ENCODE results near the gene CBFB. TPM values are rescaled to one million over a fixed set of nuclear protein-coding genes. Genes with fewer than 3 reads are reported as not detected.
"Not testable (repeated sequence)": the region's sequence is repeated elsewhere in the genome, so short reads cannot be mapped to it uniquely, and the experiment has no call there.

The CBFB gene
- total RNA-seq, 1 experiment from 2014 or later, result 111 TPM

DNA sequence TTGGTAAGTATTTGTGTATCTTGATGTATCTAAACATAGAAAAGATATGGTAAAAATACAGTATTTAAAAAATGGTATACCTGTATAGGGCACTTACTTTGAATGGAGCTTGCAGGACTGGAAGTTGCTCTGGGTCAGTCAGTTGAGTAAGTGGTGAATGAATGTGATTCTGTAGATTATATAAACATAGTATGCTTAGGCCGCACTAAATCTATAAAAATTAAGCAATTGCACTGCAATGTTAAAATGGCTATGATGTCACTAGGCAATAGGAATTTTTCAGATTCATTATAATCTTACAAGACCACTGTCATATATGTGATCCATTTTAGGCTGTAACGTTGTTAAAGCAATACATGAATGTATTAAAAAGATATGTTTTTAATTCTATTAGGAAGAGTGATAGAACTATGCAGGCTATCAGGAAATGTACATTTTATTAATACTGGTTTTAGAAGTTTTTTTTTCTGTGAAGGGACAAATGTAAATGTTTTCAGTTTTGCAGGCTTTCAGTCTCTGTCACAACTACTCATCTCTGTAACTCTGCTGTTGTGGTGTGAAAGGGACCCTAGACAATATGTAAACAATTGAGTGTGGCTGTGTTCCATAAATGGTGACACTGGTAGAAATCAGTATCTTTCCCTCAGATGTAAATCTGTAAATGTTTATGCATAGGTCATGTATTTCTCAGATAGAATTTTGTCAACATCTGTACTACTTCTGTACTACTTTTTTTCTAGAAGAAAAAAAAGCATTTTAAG lies 10.5 kb downstream of the CBFB start:
- DNase-seq (ENCODE audit: extremely low read depth, low read depth), result no peak

DNA sequence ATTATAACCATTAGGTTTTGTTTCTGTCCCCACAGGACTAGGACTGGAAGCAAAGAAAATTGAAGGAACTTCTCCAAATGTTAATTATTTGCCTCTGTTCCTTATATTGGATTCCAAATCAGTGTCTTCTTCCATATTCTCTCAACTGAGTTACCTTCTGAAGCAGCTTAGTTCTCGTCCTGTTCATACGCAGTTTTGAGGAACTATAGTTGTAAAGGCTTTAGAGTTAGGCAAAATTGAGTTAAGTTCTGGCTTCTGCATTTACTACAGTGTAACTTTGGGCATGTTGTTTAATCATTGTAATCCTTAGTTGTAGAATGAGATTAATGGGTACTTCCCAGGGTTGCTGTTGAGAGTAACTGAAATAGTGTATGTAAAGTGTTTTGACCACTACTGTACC lies 11.2 kb downstream of the CBFB start:
- DNase-seq (ENCODE audit: extremely low read depth, low read depth), result no peak

DNA sequence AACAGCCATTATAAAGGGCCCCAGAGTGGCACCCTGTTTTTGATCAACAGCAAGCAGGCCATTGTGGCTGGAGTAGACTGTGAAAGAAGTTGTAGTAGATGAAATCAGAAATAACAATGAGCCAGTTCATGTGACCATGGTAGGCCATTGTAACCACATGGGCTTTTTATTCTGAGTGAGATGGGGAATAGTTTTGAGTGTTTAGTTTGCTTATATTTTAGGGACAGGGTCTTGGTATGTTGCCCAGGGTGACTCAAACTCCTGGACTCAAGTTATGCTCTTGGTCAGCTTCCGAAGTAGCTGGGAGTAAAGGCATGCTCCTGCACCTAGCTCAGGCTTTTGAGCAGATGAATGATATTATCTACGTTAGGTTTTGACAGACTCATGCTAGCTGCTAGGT lies 12.0 kb downstream of the CBFB start:
- no peak for DNase-seq (ENCODE audit: extremely low read depth, low read depth)

DNA sequence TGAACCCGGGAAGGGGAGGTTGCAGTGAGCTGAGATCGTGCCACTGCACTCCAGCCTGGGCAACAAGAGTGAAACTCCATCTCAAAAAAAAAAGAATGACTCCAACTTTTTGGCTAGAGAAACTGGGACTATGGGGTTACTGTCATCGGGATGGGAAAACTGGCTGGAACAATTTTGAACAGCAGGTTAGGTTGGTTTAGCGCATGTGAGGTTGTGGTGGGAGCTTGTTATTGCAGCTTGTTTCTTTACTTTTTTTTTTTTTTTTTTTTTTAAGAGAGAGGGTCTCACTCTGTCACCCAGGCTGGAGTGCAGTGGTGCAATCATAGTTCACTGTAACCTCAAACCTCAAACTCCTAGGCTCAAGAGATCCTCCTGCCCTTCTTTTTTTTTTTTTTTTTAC lies 12.6 kb downstream of the CBFB start:
- DNase-seq (ENCODE audit: extremely low read depth, low read depth), result not testable (repeated sequence)

DNA sequence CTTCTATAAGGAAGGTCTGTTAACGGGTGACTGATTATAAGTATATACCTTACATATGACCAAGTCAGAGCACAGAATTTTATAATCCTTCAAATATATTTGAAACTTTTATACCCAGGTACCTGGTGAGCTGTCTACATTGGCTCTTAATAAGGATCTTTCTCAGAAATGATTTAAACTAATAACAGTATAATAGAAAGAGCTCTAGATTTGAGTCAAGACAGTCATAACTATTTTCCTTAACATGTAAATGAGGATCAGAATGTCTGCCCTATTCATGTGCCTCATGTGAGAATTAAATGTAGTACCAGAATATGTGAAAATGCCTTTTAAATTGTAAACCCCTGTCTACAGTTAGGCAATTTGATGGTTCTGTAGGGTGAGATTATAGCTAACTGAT lies 14.5 kb downstream of the CBFB start:
- no peak for DNase-seq (ENCODE audit: extremely low read depth, low read depth)

DNA sequence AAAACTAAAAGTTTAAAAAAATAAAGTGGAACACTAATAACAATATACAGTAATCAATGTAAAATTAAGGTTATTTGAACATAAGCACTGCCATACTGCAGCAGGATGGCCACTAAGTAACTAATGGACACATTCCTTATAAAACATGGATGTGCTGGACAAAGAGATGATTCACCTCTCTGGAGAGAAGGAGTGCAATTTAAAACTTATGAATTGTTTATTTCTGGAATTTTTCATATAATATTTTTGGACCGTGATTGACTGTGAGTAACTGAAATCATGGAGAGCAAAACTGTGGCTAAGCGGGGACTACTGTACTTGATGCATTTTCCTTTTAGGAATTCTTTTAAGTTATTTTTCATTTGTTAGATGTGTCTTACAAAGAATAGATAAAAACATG lies 21.8 kb downstream of the CBFB start:
- DNase-seq (ENCODE audit: extremely low read depth, low read depth), result no peak

DNA sequence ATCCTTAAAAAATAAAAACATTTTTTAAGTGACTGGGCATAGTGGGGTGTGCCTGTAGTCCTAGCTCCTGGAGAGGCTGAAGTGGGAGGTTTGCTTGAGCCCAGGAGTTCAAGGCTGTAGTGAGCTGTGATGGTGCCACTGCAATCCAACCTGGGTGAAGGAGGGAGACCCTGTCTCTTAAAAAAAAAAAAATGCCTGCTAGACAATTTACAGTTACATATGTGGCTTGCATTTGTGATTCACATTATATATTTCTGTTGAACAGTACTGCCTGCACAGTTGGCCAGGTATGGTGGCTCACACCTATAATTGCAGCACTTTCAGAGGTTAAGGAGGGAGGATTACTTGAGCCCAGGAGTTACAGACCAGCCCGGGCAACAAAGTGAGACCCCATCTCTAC lies 23.4 kb downstream of the CBFB start:
- no peak for DNase-seq (ENCODE audit: extremely low read depth, low read depth)

DNA sequence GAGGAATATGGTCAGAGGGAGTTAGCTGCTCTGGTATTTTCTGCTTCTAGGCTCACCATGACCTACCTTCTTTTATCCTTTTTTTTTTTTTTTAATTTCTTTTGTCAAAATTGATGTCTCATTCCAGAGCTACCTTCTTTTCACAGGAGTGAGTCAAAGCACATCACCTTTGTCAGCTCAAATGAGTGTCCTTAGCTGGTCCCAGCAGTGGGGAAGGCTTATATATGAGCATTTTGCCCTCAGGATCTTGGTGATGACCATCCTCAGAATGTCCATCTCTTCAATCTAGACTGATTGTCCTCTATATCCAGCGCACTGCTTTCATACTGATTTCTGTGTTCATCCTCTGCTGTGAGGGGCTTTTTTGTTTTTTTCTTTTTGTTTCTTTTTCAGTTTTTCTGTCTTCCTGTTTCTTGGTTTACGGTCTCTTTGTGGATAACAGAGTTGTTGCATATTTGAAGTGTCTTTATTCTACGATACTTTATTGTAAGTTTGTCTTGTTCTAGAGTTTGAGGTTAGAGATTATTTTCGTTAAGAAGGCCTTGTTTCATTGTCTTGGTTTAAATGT lies 24.9 kb downstream of the CBFB start:
- no peak for DNase-seq (ENCODE audit: extremely low read depth, low read depth)

DNA sequence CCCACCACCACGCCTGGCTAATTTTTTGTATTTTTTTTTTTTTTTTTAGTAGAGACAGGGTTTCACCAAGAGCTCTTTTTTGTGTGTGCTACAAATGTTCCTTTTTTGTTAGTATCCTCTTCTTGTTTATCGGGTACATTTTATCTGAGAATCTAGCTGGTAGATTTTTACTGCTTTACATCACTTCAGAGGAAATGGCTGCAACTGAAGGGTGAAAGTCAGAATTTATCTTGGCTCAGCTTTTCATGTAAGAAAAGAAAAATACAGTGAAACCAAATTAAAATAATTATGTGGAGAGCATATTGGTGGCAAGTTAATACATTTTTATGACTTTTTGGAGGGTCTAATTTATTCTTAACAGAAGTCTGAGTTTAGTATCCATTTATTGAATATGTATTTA lies 26.0 kb downstream of the CBFB start:
- DNase-seq (ENCODE audit: extremely low read depth, low read depth), result no peak

DNA sequence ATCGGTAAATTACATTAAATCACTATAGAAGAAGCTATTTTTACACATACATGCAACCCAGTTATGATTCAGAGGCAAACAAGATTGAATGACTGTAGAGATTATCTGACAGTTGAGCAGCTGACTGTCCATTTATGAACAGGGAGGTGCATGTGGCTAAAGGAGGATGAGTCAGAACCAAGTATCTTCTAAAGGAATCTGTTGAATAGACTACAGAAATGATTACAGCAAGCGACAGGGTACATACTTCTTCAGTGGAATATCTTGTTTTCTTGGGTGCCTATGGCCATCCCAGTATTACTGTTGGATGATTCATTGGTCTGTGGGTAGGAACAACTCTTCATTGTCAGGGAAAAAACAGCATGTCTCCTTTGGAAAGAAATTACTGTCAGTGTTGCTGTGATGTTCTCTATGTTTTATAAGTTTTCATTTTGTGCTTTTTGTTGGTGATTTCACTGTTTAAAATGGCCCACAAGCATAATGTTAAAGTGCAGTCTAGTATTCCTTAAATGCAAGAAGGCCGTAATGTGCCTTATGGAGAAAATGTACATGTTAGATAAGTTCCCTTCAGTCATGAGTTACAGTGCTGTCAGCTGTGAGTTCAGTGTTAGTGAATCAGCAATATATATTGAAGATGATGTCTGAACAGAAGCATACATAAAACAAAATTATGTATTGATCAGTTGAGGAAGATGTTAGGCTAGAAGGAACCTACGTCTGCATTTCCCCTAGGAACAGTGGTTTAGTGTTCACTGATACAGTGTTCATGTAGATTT lies 27.0 kb downstream of the CBFB start:
- peak; percentile 65 for DNase-seq (ENCODE audit: extremely low read depth, low read depth)

DNA sequence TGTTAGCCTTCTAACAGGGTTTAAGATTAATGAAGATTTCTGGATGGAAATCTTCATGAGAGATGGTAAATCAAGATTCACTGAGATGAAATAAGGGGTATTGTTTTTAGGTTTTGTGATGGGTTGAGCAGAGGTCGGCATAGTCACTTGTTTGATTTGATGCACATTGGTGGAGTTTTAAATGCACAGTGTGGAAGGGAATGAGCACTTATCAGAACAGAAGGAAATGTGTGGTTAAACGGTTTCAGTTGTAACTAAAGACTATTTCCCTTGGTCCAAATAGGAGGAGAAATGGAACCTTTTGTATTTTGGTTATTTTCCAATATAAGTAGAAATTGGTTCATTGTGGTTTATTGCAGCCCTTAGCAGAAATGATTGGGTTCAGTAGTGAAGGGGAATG lies 34.1 kb downstream of the CBFB start:
- DNase-seq (ENCODE audit: extremely low read depth, low read depth), result no peak

DNA sequence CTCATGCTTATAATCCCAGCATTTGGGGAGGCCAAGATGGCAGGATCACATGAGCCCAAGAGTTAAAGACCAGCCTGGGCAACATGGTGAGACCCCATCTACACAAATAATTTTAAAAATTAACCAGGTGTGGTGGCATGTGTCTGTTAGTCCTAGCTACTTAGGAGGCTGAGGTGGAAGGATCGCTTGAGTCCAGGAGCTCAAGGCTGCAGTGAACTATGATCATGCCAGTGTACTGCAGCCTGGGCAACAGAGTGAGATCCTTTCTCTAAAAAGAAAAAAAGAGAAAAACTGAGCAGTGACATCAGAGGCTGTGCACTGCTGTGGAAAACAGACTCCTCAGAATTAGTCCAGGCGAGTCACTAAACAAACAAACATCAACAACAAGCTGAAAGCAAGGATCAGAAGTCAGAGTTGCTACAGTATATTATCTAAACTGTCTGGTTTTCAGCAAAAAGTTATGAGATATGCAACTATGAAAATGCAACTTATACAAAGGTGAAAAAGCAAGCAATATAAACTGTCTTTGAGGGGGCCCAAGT lies 39.3 kb downstream of the CBFB start:
- peak; percentile 17 for DNase-seq (ENCODE audit: extremely low read depth, low read depth)

DNA sequence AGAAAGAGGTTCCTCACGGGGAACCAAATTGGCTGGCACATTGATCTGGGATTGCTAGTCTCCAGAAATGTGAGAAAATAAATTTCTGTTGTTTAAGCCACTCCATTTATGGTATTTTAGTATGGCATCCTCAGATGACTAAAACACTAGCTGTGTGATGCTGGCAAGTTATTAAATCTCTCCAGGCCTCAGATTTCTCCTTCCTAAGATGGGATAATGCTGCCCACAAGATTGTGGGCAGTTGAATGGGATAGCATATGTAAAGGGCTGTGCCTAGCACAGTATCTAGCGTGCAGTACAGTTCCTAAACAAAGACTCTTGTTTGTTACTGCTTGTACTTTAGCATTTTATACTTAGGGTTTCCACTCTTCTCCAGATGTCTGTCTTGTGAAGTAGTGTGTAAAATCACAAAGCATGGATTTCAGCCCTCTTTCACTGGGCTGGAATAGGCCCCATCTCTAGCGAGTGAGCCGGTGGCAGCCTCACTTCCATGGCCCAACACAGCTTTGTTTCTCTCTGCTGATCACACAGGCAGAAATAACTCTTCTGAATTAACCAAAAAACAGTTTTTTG lies 42.6 kb downstream of the CBFB start:
- DNase-seq (ENCODE audit: extremely low read depth, low read depth), result no peak

DNA sequence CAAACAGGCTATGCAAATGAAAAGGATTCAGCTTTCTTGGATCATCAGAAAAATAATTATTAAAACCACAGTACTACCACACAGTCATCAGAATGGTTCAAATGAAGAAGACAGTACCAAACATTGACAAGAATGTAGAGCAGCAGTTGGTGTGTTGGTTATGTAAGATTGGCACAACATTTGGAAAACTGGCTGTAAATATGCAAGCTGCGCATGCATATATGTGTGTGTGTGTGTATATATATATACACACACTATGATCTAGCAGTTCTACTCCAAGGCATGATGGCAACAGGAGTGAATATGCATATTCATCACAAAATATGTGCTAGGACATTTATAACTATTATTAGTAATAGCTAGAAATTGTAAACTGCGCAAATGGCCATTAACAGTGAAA lies 46.4 kb downstream of the CBFB start:
- DNase-seq (ENCODE audit: extremely low read depth, low read depth), result no peak

DNA sequence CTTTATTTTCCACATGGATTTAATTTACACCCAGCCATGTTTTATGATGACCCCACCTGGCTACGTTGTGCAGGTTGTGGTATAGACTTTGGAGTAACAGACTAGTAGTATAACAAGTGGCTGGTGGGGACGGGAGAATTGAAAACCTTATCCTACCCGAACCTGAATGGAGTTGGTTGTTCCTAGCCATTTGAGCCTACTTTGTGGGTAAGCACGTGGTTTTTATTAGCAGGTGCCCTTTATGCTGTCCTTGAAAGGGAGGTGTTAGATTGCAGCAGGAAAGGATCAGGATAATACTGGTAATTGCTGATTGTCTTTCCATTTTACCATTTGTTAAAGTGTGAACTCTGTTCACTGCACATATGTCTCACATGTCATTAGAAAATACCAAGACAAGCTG lies 48.9 kb downstream of the CBFB start:
- no peak for DNase-seq (ENCODE audit: extremely low read depth, low read depth)

DNA sequence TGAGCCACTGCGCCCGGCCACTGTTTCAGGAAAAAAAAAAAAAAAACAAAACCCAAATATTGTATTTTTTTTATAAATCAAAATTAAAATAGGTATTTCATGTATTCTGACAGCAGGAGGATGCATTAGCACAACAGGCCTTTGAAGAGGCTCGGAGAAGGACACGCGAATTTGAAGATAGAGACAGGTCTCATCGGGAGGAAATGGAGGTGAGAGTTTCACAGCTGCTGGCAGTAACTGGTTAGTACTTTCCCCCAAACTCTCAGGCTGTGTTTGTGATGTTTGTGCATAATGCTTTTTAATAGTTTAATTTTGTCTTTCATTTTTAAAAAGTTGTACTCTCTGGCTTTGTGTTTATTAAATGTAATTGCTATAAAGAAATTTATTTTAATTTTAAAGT lies 53.2 kb downstream of the CBFB start:
- DNase-seq (ENCODE audit: extremely low read depth, low read depth), result no peak

DNA sequence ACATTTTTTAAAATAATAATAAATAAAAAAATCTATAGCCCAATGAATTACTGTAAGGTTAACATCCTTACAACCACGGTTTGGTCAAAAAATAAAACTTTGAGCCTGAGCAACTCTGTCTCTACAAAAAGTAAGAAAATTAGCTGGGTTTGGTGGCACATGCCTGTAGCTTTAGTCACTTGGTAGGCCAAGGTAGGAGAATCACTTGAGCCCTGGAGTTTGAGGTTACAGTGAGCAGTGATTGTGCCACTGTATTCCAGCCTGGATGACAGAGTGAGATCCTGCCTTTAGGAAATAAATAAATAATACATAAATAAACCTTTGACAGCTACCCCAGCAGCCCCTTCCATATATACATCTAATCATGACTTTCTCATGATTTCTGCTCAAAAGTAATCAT lies 53.9 kb downstream of the CBFB start:
- DNase-seq (ENCODE audit: extremely low read depth, low read depth), result no peak

DNA sequence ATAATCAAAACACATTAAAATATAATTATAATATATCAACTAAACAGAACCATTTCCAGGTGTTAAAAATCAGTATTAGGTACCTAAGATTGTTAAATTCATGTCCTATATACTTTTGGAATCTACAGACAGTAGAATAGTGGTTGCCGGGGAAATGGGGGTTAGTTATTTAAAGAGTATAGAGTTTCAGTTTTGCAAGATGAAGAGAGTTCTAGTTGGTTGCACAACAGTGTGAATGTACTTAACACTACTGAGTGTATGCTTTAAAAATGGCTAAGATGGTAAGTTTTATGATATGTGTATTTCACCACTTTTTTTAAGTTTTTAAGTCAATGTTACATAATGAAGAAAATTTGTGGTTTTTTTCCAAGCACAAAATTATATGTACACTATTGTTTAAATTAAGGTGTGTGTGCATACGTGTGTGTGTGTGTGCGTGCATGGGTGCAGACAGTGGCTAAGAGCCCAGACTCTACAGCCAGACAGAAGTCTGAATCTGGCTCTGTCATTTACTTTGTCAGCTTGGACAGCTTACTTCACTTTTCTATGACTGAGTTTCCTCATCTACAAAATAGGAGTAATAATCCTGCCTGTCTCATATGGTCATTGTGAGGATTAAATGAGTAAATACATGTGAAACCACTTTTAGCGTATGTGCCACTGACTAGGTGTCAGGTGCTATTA lies 55.5 kb downstream of the CBFB start:
- DNase-seq (ENCODE audit: extremely low read depth, low read depth), result no peak

DNA sequence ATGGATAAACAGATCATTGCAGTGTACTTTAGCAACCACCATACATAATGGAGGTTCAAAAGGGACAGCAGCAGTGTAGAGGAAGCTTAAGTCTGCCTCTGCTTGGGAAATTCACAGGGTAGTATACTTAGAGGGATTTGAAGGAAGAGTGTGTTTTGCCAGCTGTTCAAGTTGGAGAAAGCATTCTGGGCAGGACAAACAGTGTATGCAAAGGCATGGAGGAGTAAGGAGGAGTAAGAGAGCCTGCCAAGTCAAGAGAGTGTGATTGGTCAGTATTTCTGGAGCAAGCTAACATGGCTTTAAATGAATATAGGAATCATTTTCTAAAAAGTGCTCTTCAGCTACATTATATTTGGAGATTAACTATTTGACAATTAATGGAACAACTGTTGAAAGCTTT lies 57.9 kb downstream of the CBFB start:
- no peak for DNase-seq (ENCODE audit: extremely low read depth, low read depth)

DNA sequence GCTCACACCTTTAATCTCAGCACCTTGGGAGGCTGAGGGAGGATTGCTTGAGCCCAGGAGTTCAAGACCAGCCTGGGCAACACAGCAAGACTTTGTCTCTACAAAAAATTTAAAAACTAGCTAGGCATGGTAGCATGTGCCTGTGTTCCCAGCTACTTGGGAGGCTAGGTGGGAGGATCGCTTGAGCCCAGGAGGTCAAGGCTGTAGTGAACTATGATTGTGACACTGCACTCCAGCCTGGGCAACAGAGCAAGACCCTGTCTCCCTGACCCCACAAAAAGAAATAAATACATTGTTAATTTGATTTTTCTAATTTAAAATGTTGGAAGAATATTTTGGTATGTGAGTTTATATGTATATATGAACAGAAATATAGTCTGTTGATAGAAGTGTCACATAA lies 58.3 kb downstream of the CBFB start:
- DNase-seq (ENCODE audit: extremely low read depth, low read depth), result no peak

DNA sequence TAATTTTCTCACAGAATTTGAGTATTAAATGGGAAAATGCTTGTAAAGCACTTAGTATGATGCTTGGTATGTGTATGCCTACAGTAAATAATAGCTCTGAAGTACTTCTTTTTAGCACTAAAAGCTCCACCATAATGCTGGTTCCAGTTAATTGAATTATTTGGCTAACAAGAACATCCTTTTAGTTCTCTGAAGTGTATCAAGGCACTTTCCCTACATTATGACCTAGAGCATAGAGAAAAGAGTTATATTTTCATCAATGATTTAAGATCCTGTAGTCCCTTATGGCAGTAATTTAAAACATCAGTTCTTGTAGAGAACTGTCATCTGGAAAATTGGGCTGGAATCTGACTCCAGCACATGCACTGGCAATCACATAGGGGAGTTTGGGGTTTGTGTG lies 58.9 kb downstream of the CBFB start:
- no peak for DNase-seq (ENCODE audit: extremely low read depth, low read depth)

Measured in NCI-H460 (cell line).